IPS-11a (cell line): ENCODE results near the gene CCDC27.
"Not testable (repeated sequence)": the region's sequence is repeated elsewhere in the genome, so short reads cannot be mapped to it uniquely, and the experiment has no call there.

Experiments used
- H3K4me3 ChIP-seq: one replicate; pipeline ENCODE4 v1.5.1; 2013; ENCODE audit warnings: low read depth, low read length, control low read depth

CCDC27 gene

GRCh38 chr1:3717715-3718601 lies 34.3 kb upstream of the CCDC27 start:
- no peak overlapping the region for H3K4me3 ChIP-seq

GRCh38 chr1:3718764-3719163 lies 33.5 kb upstream of the CCDC27 start:
- H3K4me3 ChIP-seq = no peak overlapping the region

- no peak overlapping the region for H3K4me3 ChIP-seq
These were observed 30.2 kb upstream of the CCDC27 start for GRCh38 chr1:3721955-3722465.

- H3K4me3 ChIP-seq = no peak overlapping the region
These were observed 29.4 kb upstream of the CCDC27 start for GRCh38 chr1:3722846-3723245.

GRCh38 chr1:3724416-3725030 lies 27.7 kb upstream of the CCDC27 start:
- H3K4me3 ChIP-seq = not testable (repeated sequence)

GRCh38 chr1:3725366-3725765 lies 26.9 kb upstream of the CCDC27 start:
- H3K4me3 ChIP-seq = no peak overlapping the region

GRCh38 chr1:3727042-3727824 lies 25.0 kb upstream of the CCDC27 start:
- no peak overlapping the region for H3K4me3 ChIP-seq

GRCh38 chr1:3727825-3728776 lies 24.1 kb upstream of the CCDC27 start:
- no peak overlapping the region for H3K4me3 ChIP-seq

- no peak overlapping the region for H3K4me3 ChIP-seq
These were observed 22.4 kb upstream of the CCDC27 start for GRCh38 chr1:3729594-3730542.

- H3K4me3 ChIP-seq = no peak overlapping the region
These were observed 21.6 kb upstream of the CCDC27 start for GRCh38 chr1:3730543-3731247.

GRCh38 chr1:3731583-3732433 lies 20.4 kb upstream of the CCDC27 start:
- H3K4me3 ChIP-seq = no peak overlapping the region

GRCh38 chr1:3732434-3733093 lies 19.7 kb upstream of the CCDC27 start:
- H3K4me3 ChIP-seq = no peak overlapping the region

GRCh38 chr1:3733094-3733882 lies 19.0 kb upstream of the CCDC27 start:
- H3K4me3 ChIP-seq = no peak overlapping the region

- H3K4me3 ChIP-seq = no peak overlapping the region
These were observed 18.2 kb upstream of the CCDC27 start for GRCh38 chr1:3733883-3734589.

- H3K4me3 ChIP-seq = no peak overlapping the region
These were observed 17.6 kb upstream of the CCDC27 start for GRCh38 chr1:3734602-3735001.
